Myocyte (in vitro differentiated cells): ENCODE data around the gene PCDHGA1. TPM values are rescaled to one million over a fixed set of nuclear protein-coding genes. Genes with fewer than 3 reads are reported as not detected.

Source experiments
- DNase-seq: peaks from one replicate; pipeline ENCODE4 v3.0.0-alpha.2; 2012; ENCODE audit warnings: low read depth
- total RNA-seq: library from RNA; depleted of rRNA; stranded (reverse); fragments of >200 nt; gene quantifications from 2 replicates; pipeline ENCODE4 v1.2.3, GENCODE V29; 2014

PCDHGA1 gene
- total RNA-seq, 1 donor from 2014 or later: 5.9 TPM

GRCh38 chr5:141490271-141490670, 160.0 kb downstream of the PCDHGA1 start:
- DNase-seq: no peak

GRCh38 chr5:141490771-141491170, 160.5 kb downstream of the PCDHGA1 start:
- DNase-seq: no peak

- DNase-seq: no peak
These were observed 161.2 kb downstream of the PCDHGA1 start for GRCh38 chr5:141491323-141492167.

GRCh38 chr5:141492168-141492885, 162.0 kb downstream of the PCDHGA1 start:
- no peak for DNase-seq

GRCh38 chr5:141493500-141494422, 163.4 kb downstream of the PCDHGA1 start:
- peak; percentile 43 for DNase-seq

GRCh38 chr5:141494761-141495452, 164.6 kb downstream of the PCDHGA1 start:
- no peak for DNase-seq

- no peak for DNase-seq
These were observed 165.1 kb downstream of the PCDHGA1 start for GRCh38 chr5:141495453-141495811.

- DNase-seq: peak; percentile 95
These were observed 165.7 kb downstream of the PCDHGA1 start for GRCh38 chr5:141496038-141496437.

- no peak for DNase-seq
These were observed 171.4 kb downstream of the PCDHGA1 start for GRCh38 chr5:141501761-141502160.

- DNase-seq: no peak
These were observed 173.4 kb downstream of the PCDHGA1 start for GRCh38 chr5:141503681-141504080.

- peak; percentile 89 for DNase-seq
These were observed 173.9 kb downstream of the PCDHGA1 start for GRCh38 chr5:141504216-141504615.

- no peak for DNase-seq
These were observed 176.3 kb downstream of the PCDHGA1 start for GRCh38 chr5:141506381-141507155.

- DNase-seq: peak; percentile 75
These were observed 177.2 kb downstream of the PCDHGA1 start for GRCh38 chr5:141507387-141508091.

GRCh38 chr5:141508440-141508797, 178.1 kb downstream of the PCDHGA1 start:
- no peak for DNase-seq

GRCh38 chr5:141508798-141509611, 178.7 kb downstream of the PCDHGA1 start:
- peak; percentile 96 for DNase-seq

- no peak for DNase-seq
These were observed 179.8 kb downstream of the PCDHGA1 start for GRCh38 chr5:141510160-141510559.

- DNase-seq: no peak
These were observed 180.7 kb downstream of the PCDHGA1 start for GRCh38 chr5:141510850-141511601.
